ENCODE data around the gene SLC12A6.

DNA sequence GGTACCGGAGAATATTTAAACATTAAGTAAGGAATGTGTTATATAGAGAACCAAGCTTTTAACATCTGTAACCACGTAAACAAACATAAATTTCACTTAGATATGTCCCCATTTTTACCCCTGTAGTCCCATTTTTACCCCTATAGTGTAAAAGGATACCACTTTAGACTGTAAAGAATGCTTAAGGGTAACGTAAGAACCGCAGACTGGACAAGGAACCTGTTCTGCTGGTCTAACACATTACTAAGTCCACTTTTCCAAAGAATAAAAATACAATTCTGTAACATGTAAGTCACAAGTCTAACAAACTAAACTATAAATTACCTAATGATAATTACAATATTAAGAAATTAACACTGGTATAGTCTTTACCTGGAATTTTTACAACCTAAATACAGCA, 2.9 kb downstream of the SLC12A6 start:
- TF ChIP-seq, protein P1, sequence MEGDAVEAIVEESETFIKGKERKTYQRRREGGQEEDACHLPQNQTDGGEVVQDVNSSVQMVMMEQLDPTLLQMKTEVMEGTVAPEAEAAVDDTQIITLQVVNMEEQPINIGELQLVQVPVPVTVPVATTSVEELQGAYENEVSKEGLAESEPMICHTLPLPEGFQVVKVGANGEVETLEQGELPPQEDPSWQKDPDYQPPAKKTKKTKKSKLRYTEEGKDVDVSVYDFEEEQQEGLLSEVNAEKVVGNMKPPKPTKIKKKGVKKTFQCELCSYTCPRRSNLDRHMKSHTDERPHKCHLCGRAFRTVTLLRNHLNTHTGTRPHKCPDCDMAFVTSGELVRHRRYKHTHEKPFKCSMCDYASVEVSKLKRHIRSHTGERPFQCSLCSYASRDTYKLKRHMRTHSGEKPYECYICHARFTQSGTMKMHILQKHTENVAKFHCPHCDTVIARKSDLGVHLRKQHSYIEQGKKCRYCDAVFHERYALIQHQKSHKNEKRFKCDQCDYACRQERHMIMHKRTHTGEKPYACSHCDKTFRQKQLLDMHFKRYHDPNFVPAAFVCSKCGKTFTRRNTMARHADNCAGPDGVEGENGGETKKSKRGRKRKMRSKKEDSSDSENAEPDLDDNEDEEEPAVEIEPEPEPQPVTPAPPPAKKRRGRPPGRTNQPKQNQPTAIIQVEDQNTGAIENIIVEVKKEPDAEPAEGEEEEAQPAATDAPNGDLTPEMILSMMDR (IDR thresholded peaks at IDR 0.05) = no peak
- no peak for TF ChIP-seq POLR2A (IDR thresholded peaks at IDR 0.05)

Measured in heart left ventricle (tissue), 13 donors.